ENCODE results near the gene RPS6KB2.
A peak's percentile ranks its signal among the peaks of the same experiment; 100 is the strongest.

RPS6KB2 gene

GRCh38 chr11:67482827-67483798 lies 54.8 kb downstream of the RPS6KB2 start, which contains the start of gene AIP:
TSS of gene AIP (plus strand) at chr11:67483026. CDS start at chr11:67483159, 133 bp downstream.
- TF ChIP-seq CTCF (IDR thresholded peaks at IDR 0.05; ENCODE audit: insufficient read depth, missing control alignments): no peak
- FAIRE-seq: no peak
- DNase-seq (ENCODE audit: insufficient read length, low spot score): peak; percentile 98

- TF ChIP-seq CTCF (IDR thresholded peaks at IDR 0.05; ENCODE audit: insufficient read depth, missing control alignments): no peak
- DNase-seq (ENCODE audit: insufficient read length, low spot score) (no peak), FAIRE-seq (no peak)
These were observed 55.8 kb downstream of the RPS6KB2 start for GRCh38 chr11:67483831-67484665.

GRCh38 chr11:67484847-67485311 lies 56.6 kb downstream of the RPS6KB2 start:
- FAIRE-seq (no peak), DNase-seq (ENCODE audit: insufficient read length, low spot score) (no peak)
- no peak for TF ChIP-seq CTCF (IDR thresholded peaks at IDR 0.05; ENCODE audit: insufficient read depth, missing control alignments)

Measured in D721Med (cell line).